Measurements from ENCODE around the gene ZNF680.
"Not testable (repeated sequence)": the region's sequence is repeated elsewhere in the genome, so short reads cannot be mapped to it uniquely, and the experiment has no call there.

ZNF680 gene

GRCh38 chr7:64557601-64558322, 5.1 kb downstream of the ZNF680 start:
- DNase-seq (ENCODE audit: low read depth) = no peak

- DNase-seq (ENCODE audit: low read depth) = no peak
Measured at GRCh38 chr7:64555046-64555445, 7.8 kb downstream of the ZNF680 start.

- DNase-seq (ENCODE audit: low read depth) = not testable (repeated sequence)
Measured at GRCh38 chr7:64554188-64554587, 8.7 kb downstream of the ZNF680 start.

- no peak for DNase-seq (ENCODE audit: low read depth)
Measured at GRCh38 chr7:64551375-64552142, 11.3 kb downstream of the ZNF680 start.

- no peak for DNase-seq (ENCODE audit: low read depth)
Measured at GRCh38 chr7:64544010-64544409, 18.9 kb downstream of the ZNF680 start.

- no peak for DNase-seq (ENCODE audit: low read depth)
Measured at GRCh38 chr7:64541438-64542359, 21.2 kb downstream of the ZNF680 start.

- DNase-seq (ENCODE audit: low read depth) = no peak
Measured at GRCh38 chr7:64533756-64534155, 29.1 kb downstream of the ZNF680 start.

GRCh38 chr7:64528770-64529169, 34.1 kb downstream of the ZNF680 start:
- no peak for DNase-seq (ENCODE audit: low read depth)

- no peak for DNase-seq (ENCODE audit: low read depth)
Measured at GRCh38 chr7:64521409-64521984, 41.4 kb downstream of the ZNF680 start.

- DNase-seq (ENCODE audit: low read depth) = no peak
Measured at GRCh38 chr7:64516451-64516850, 46.4 kb downstream of the ZNF680 start.

GRCh38 chr7:64515781-64516180, 47.1 kb downstream of the ZNF680 start:
- no peak for DNase-seq (ENCODE audit: low read depth)

- DNase-seq (ENCODE audit: low read depth) = no peak
Measured at GRCh38 chr7:64515330-64515729, 47.5 kb downstream of the ZNF680 start.

- DNase-seq (ENCODE audit: low read depth) = no peak
Measured at GRCh38 chr7:64509583-64509982, 53.3 kb downstream of the ZNF680 start.

- no peak for DNase-seq (ENCODE audit: low read depth)
Measured at GRCh38 chr7:64504581-64505120, 58.2 kb downstream of the ZNF680 start.

GRCh38 chr7:64498270-64498669, 64.6 kb downstream of the ZNF680 start:
- DNase-seq (ENCODE audit: low read depth) = no peak

GRCh38 chr7:64494912-64495461, 67.9 kb downstream of the ZNF680 start:
- DNase-seq (ENCODE audit: low read depth) = no peak

GRCh38 chr7:64485623-64486022, 77.2 kb downstream of the ZNF680 start:
- no peak for DNase-seq (ENCODE audit: low read depth)
